HG03457 (cell line): ENCODE results near the gene GOSR2.
"Not testable (repeated sequence)": the region's sequence is repeated elsewhere in the genome, so short reads cannot be mapped to it uniquely, and the experiment has no call there.

Experiments used
- ATAC-seq: cut with Tn5 transposase; IDR thresholded peaks from one replicate; pipeline ENCODE4 v1.9.1; 2021; ENCODE audit warnings: moderate number of reproducible peaks; ENCODE audit not compliant: unreplicated experiment

The GOSR2 gene

GRCh38 chr17:46892192-46892703 is 30.7 kb upstream of the GOSR2 start:
- ATAC-seq = no peak

- no peak for ATAC-seq
Observed at GRCh38 chr17:46894024-46894423, 28.9 kb upstream of the GOSR2 start.

GRCh38 chr17:46894476-46895151 is 28.3 kb upstream of the GOSR2 start:
- no peak for ATAC-seq

GRCh38 chr17:46895171-46895570 is 27.8 kb upstream of the GOSR2 start:
- no peak for ATAC-seq

- ATAC-seq = no peak
Observed at GRCh38 chr17:46896991-46897390, 26.0 kb upstream of the GOSR2 start.

GRCh38 chr17:46898364-46898763 is 24.6 kb upstream of the GOSR2 start:
- ATAC-seq = no peak

GRCh38 chr17:46898860-46899259 is 24.1 kb upstream of the GOSR2 start:
- ATAC-seq = no peak

GRCh38 chr17:46901291-46901690 is 21.7 kb upstream of the GOSR2 start:
- no peak for ATAC-seq

- no peak for ATAC-seq
Observed at GRCh38 chr17:46903762-46904672, 18.9 kb upstream of the GOSR2 start.

GRCh38 chr17:46908068-46908737 is 14.8 kb upstream of the GOSR2 start:
- ATAC-seq = no peak

- no peak for ATAC-seq
Observed at GRCh38 chr17:46910179-46910927, 12.6 kb upstream of the GOSR2 start.

- ATAC-seq = no peak
Observed at GRCh38 chr17:46911311-46911710, 11.6 kb upstream of the GOSR2 start.

- no peak for ATAC-seq
Observed at GRCh38 chr17:46915596-46915995, 7.4 kb upstream of the GOSR2 start.

- ATAC-seq = no peak
Observed at GRCh38 chr17:46916211-46916610, 6.7 kb upstream of the GOSR2 start.

- no peak for ATAC-seq
Observed at GRCh38 chr17:46916623-46917022, 6.3 kb upstream of the GOSR2 start.

- no peak for ATAC-seq
Observed at GRCh38 chr17:46917041-46917440, 5.9 kb upstream of the GOSR2 start.

GRCh38 chr17:46917516-46917915 is 5.4 kb upstream of the GOSR2 start:
- ATAC-seq = no peak

GRCh38 chr17:46921962-46922361 is 998 bp upstream of the GOSR2 start:
- not testable (repeated sequence) for ATAC-seq

- no peak for ATAC-seq
Observed at GRCh38 chr17:46922487-46922803, 515 bp upstream of the GOSR2 start.

- ATAC-seq = no peak
Observed at GRCh38 chr17:46925185-46925868, 2.4 kb downstream of the GOSR2 start.
